Fibroblast of pulmonary artery (primary cell): Measurements from ENCODE around the gene PTPRF.

ENCODE experiments used
- DNase-seq: peaks from one replicate; pipeline ENCODE4 v3.0.0-alpha.2; 2010; ENCODE audit warnings: low read depth
- H3K4me3 ChIP-seq: replicated peaks from 2 replicates; pipeline ENCODE4 v1.5.1; 2011; ENCODE audit warnings: low read depth, mild to moderate bottlenecking, control low read depth, low read length, moderate library complexity
- TF ChIP-seq, protein P1 (sequence below): IDR thresholded peaks from 2 replicates; pipeline ENCODE4 v1.5.1; 2011; ENCODE audit warnings: mild to moderate bottlenecking, control low read depth, low read length, inconsistent platforms; ENCODE audit errors: missing control alignments

The PTPRF gene

DNA sequence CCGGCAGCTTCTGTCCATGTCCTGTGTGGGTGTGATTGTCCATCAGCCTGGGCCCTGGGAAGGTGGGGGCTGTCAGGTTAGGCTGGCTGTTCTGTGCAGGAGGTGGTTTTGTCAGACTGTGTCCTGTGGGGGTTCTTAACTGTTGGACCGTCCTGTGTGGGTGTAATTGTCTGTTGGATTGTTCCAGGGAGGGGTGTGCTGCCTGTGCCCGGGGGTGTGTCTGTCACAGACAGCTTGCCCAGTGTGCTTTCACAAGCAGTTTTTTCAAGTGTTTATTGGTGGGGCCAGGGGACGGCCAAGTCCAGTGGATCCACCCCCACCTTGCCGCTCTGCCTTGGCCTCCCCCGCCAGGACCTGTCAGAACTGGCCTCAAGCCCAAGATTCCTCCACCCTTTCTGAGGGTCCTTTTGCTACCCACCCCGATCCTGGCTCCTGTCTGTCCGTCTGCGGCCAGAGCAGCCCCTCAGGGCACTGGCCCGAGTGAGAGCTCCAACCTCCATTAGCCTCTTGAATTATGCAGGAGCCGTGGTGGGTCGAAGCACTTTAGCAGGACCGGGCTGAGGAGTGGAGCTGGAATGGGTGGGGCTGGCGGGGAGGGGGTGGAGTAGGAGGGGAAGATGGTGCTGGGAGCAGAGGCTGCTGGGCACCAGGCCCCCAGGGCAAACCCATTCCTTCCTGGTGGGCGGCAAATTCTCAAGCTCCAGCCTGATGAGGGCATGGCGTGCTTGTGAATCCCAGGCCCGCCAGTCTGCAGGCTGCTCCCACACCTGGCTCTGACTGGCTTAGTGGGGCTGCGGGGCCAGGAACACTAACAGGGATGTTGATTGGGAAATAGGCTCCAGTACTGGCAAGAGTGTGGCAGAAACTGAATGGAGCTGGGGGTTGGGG, 47.2 kb downstream of the PTPRF start:
- DNase-seq: no peak
- H3K4me3 ChIP-seq: no peak overlapping the region
- TF ChIP-seq, protein P1, sequence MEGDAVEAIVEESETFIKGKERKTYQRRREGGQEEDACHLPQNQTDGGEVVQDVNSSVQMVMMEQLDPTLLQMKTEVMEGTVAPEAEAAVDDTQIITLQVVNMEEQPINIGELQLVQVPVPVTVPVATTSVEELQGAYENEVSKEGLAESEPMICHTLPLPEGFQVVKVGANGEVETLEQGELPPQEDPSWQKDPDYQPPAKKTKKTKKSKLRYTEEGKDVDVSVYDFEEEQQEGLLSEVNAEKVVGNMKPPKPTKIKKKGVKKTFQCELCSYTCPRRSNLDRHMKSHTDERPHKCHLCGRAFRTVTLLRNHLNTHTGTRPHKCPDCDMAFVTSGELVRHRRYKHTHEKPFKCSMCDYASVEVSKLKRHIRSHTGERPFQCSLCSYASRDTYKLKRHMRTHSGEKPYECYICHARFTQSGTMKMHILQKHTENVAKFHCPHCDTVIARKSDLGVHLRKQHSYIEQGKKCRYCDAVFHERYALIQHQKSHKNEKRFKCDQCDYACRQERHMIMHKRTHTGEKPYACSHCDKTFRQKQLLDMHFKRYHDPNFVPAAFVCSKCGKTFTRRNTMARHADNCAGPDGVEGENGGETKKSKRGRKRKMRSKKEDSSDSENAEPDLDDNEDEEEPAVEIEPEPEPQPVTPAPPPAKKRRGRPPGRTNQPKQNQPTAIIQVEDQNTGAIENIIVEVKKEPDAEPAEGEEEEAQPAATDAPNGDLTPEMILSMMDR: no peak

DNA sequence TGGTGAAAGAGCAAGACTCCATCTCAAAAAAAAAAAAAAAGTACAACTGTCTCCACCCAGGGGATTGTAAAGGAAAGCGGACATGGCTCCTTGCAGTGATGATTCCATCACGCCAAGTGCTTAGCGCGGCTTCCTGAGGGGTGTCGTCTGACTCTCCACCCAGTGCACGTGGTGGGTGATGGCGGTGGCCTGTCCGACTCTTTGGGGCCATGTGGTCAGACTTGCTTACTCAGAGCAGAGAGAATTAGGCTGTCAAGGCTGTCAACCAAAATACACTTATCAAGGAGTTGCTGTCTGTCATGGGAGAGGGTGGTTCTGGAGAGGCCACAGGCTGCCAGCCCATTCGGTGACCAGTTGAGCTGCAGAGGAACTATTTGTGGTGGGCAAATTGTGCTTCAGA, 49.4 kb downstream of the PTPRF start:
- DNase-seq: no peak
- no peak overlapping the region for H3K4me3 ChIP-seq
- TF ChIP-seq, protein P1: no peak

DNA sequence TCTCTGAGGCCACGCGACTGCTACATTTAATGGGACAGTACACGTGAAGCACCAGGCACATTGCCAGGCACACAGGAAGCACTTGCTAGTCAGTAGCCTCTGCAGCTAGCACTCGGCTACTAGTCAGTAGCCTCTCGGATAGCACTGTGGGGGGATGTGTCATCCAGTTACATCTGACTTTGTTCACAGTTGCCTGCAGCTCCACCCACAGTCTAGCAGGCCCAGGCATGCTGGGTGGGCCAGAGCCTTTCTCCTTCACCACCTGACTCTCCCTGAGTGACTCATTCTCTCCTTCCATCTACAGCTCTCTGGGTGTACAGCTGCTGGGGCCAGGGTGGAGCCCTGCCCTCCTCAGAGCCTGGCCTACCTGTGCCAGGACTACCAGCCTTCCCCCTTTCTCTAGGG, 51.5 kb downstream of the PTPRF start:
- no peak overlapping the region for H3K4me3 ChIP-seq
- TF ChIP-seq, protein P1: no peak
- peak; percentile 86 for DNase-seq

DNA sequence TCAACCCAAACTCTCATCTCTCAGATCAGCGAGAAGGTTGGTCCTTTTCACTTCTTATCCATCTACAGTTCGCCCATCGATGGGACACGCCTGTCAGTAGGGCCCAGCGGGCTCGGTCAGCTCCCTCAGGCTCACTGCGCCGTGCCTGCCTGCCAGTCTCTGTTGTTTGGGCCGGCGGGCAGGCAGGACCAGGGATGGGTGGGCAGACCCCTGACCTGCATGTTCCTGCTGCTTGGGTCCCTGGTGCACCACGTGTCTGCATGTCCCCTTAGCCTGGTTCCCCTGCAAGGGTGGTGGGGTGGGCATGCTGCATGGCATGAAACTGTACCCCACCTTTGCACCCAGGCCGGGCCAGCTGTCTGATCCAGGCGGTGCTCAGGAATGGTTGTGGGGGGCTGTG, 52.4 kb downstream of the PTPRF start:
- no peak overlapping the region for H3K4me3 ChIP-seq
- DNase-seq: no peak
- TF ChIP-seq, protein P1: no peak

DNA sequence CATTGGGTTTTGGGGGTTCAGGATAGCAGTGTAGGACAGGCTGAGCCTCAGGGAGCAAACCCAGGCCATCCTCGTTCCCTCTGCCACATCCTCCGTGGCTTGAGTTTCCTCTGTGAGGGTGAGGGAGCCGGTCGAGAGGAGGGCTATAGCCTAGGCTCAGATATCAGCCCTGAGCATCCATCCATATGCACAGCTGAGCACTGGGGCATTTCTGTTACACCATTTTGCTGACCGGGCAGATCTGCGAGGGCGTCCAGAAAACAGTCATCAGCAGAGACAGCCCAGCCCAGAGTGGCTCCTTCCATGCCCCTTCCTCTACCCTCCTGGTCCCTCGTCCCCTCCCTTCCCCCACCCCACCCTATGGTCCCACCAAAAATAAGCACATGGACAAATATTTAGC, 53.5 kb downstream of the PTPRF start:
- TF ChIP-seq, protein P1: no peak
- no peak overlapping the region for H3K4me3 ChIP-seq
- DNase-seq: no peak

DNA sequence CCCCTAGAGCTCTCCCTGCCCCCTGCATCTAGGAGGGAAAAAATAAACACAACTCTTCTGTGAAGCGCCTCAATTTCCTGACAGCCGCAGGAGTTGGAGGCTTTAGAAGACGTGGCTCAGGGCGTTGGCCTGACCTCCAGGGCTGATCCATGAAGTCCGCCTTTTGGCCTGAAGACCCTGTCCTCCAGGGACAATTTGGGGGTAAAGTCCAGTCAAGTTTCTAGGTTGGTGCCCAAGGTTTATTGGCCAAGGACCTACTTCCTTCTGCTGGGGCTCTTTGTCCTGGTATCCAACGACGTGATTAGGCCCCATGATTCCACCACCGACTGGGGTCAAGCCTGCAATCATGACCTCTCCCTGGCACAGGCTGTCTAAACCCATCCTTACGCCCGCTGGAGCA, 54.9 kb downstream of the PTPRF start:
- TF ChIP-seq, protein P1: no peak
- no peak for DNase-seq
- no peak overlapping the region for H3K4me3 ChIP-seq
